Activated CD8-positive, alpha-beta memory T cell treated with anti-CD3 and anti-CD28 coated beads, Interleukin-2, amount 50 U/mL, for 1 hour (primary cell): Measurements from ENCODE around the gene SLC36A1.

ENCODE experiments used
- DNase-seq: peaks from one replicate; pipeline ENCODE4 v3.0.0-alpha.2; 2020; ENCODE audit errors: extremely low read depth

The SLC36A1 gene

GRCh38 chr5:151532416-151532815, 85.0 kb downstream of the SLC36A1 start:
- no peak for DNase-seq

GRCh38 chr5:151534350-151534749, 86.9 kb downstream of the SLC36A1 start:
- DNase-seq = no peak

- DNase-seq = no peak
Measured at GRCh38 chr5:151537044-151537443, 89.6 kb downstream of the SLC36A1 start.

- DNase-seq = no peak
Measured at GRCh38 chr5:151541571-151541970, 94.2 kb downstream of the SLC36A1 start.
